ENCODE measurements around the gene LCN6. TPM values are rescaled to one million over a fixed set of nuclear protein-coding genes. Genes with fewer than 3 reads are reported as not detected.

The LCN6 gene
- polyA plus RNA-seq, 1 donor (not counting 4 experiments of a cell fraction or from before 2014, with no cell fraction given) = not detected

DNA sequence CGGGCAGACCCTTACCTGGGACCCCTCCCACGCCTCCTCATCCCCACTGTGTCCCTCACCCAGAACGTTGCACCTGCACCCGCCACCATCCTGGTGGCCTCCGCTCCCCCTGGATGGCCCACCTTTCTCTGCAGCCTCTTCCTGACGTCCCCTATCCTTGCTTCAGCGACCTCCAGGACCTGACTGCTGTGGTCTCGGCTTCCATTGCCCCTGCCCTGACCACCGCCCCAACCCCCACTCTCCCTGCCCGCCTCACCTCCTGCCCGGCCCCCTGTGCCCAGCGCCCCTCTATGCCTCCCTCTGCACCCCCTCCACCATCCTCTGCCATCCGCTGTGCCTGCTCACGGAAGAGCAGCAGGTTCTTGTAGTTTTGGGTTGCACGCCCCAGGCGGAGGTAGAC is 7.8 kb downstream of the LCN6 start:
- no peak for FAIRE-seq
- peaks cover 55% of the 10 kb centered on the region for H3K27me3 ChIP-seq (ENCODE audit: control insufficient read depth, extremely low read depth, insufficient read depth, low read length)

DNA sequence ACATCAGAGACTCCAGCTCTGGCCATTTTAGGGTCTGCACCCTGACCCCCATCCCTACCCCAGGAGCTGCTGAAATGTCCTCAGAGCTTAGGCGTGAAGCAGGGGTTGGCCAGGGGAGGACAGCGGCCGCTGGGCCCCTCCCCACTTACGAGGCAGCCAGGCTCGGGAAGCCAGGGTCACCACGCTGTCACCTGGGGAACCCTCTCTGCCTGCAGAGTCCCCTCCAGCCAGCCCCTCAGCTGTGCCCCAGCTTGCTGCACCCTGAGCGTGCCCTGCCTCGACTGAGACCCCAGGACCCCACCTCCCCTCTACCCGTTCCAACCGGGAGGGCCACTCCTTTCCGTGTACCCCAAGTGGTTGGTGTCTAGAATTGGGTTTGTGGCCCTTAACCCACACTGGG is 8.3 kb downstream of the LCN6 start:
- Histone ChIP-seq H3K4me1 (ENCODE audit: control insufficient read depth, extremely low read depth, insufficient read depth, low read length) (no peaks in the 10 kb centered on the region), H3K9me1 (ENCODE audit: control insufficient read depth, extremely low read depth, insufficient read depth, low read length) (no peaks in the 10 kb centered on the region), H3K27ac (ENCODE audit: control insufficient read depth, insufficient read depth, low read length) (no peak overlapping the region), H3K9me3 (ENCODE audit: control insufficient read depth, low read depth, low read length) (no peaks in the 10 kb centered on the region), H3K36me3 (ENCODE audit: control insufficient read depth in 2 of 2, extremely low read depth in 1 of 2, insufficient read depth in 2 of 2, low read length in 2 of 2) (no peaks in the 10 kb centered on the region), H3K79me2 (ENCODE audit: control insufficient read depth, insufficient read depth, low read length) (no peaks in the 10 kb centered on the region), H3K9ac (ENCODE audit: control insufficient read depth, extremely low read depth, insufficient read depth, low read length) (no peak overlapping the region), H3K27me3 (ENCODE audit: control insufficient read depth, extremely low read depth, insufficient read depth, low read length) (peaks cover 54% of the 10 kb centered on the region), H4K20me1 (ENCODE audit: control insufficient read depth, extremely low read depth, insufficient read depth, low read length) (no peaks in the 10 kb centered on the region), H3K4me3 (ENCODE audit: control insufficient read depth in 2 of 3, extremely low read depth in 1 of 3, insufficient read depth in 2 of 3, low read depth in 1 of 3, low read length in 3 of 3) (no peak overlapping the region), H3K4me2 (ENCODE audit: control insufficient read depth, extremely low read depth, insufficient read depth, low read depth, low read length) (no peak overlapping the region), H2AFZ (ENCODE audit: control insufficient read depth, low read length) (no peak overlapping the region)
- DNase-seq (ENCODE audit: low read depth, low spot score) = no peak
- dilution Hi-C loops (cut with MboI; ENCODE audit: extremely low pct_ligation_motif_present, low sequenced_read_pairs) = no loop called here
- no peak for FAIRE-seq
- no peak for TF ChIP-seq CTCF (optimal IDR thresholded peaks at IDR 0.05 in 1 of 3, IDR thresholded peaks at IDR 0.05 in 1 of 3, conservative IDR thresholded peaks at IDR 0.05 in 1 of 3; ENCODE audit: extremely low read depth in 1 of 3, insufficient read depth in 2 of 3, low read length in 3 of 3)
- TF ChIP-seq EZH2 (IDR thresholded peaks at IDR 0.05; ENCODE audit: low read length) = no peak

More for the DNA sequence above, 7.8 kb downstream of the LCN6 start:
- no peak overlapping the region for H3K4me2 ChIP-seq (ENCODE audit: control insufficient read depth, extremely low read depth, insufficient read depth, low read depth, low read length)
- H3K4me3 ChIP-seq (ENCODE audit: control insufficient read depth in 2 of 3, extremely low read depth in 1 of 3, insufficient read depth in 2 of 3, low read depth in 1 of 3, low read length in 3 of 3) = no peak overlapping the region
- no peak for DNase-seq (ENCODE audit: low read depth, low spot score)
- H3K9me1 ChIP-seq (ENCODE audit: control insufficient read depth, extremely low read depth, insufficient read depth, low read length) = no peaks in the 10 kb centered on the region
- H3K9ac ChIP-seq (ENCODE audit: control insufficient read depth, extremely low read depth, insufficient read depth, low read length) = no peak overlapping the region
- no peak overlapping the region for H2AFZ ChIP-seq (ENCODE audit: control insufficient read depth, low read length)
- H3K27ac ChIP-seq (ENCODE audit: control insufficient read depth, insufficient read depth, low read length) = no peak overlapping the region
- TF ChIP-seq CTCF (optimal IDR thresholded peaks at IDR 0.05 in 1 of 3, IDR thresholded peaks at IDR 0.05 in 1 of 3, conservative IDR thresholded peaks at IDR 0.05 in 1 of 3; ENCODE audit: extremely low read depth in 1 of 3, insufficient read depth in 2 of 3, low read length in 3 of 3) = no peak
- TF ChIP-seq EZH2 (IDR thresholded peaks at IDR 0.05; ENCODE audit: low read length) = no peak
- H3K9me3 ChIP-seq (ENCODE audit: control insufficient read depth, low read depth, low read length) = no peaks in the 10 kb centered on the region
- H3K4me1 ChIP-seq (ENCODE audit: control insufficient read depth, extremely low read depth, insufficient read depth, low read length) = no peaks in the 10 kb centered on the region
- H3K79me2 ChIP-seq (ENCODE audit: control insufficient read depth, insufficient read depth, low read length) = no peaks in the 10 kb centered on the region
- H3K36me3 ChIP-seq (ENCODE audit: control insufficient read depth in 2 of 2, extremely low read depth in 1 of 2, insufficient read depth in 2 of 2, low read length in 2 of 2) = no peaks in the 10 kb centered on the region
- H4K20me1 ChIP-seq (ENCODE audit: control insufficient read depth, extremely low read depth, insufficient read depth, low read length) = no peaks in the 10 kb centered on the region
- dilution Hi-C loops (cut with MboI; ENCODE audit: extremely low pct_ligation_motif_present, low sequenced_read_pairs) = no loop called here
